Colon (tissue), 2 donors: ENCODE measurements around the gene ZSCAN2.
"Not testable (repeated sequence)": the region's sequence is repeated elsewhere in the genome, so short reads cannot be mapped to it uniquely, and the experiment has no call there.

Experiments used
- FAIRE-seq: peaks from 2 replicates; lab custom pipeline; 2012; peaks lifted over from hg19 to GRCh38; lab: Jason Lieb, UNC
- donor health status: control.
- donor health status: control.

ZSCAN2 gene

GRCh38 chr15:84641871-84642270 lies 41.1 kb downstream of the ZSCAN2 start:
- FAIRE-seq, result not testable (repeated sequence)

- not testable (repeated sequence) for FAIRE-seq
Observed at GRCh38 chr15:84642640-84643039, 41.8 kb downstream of the ZSCAN2 start.

GRCh38 chr15:84643838-84644237 lies 43.0 kb downstream of the ZSCAN2 start:
- no peak for FAIRE-seq

GRCh38 chr15:84645496-84645895 lies 44.7 kb downstream of the ZSCAN2 start:
- FAIRE-seq, result no peak

- no peak for FAIRE-seq
Observed at GRCh38 chr15:84645997-84646396, 45.2 kb downstream of the ZSCAN2 start.

- no peak for FAIRE-seq
Observed at GRCh38 chr15:84647726-84648125, 46.9 kb downstream of the ZSCAN2 start.

GRCh38 chr15:84648539-84648938 lies 47.7 kb downstream of the ZSCAN2 start:
- FAIRE-seq, result no peak

- FAIRE-seq, result no peak
Observed at GRCh38 chr15:84649706-84650105, 48.9 kb downstream of the ZSCAN2 start.

- FAIRE-seq, result no peak
Observed at GRCh38 chr15:84653584-84653909, 52.7 kb downstream of the ZSCAN2 start.

- FAIRE-seq, result no peak
Observed at GRCh38 chr15:84653910-84654688, 53.3 kb downstream of the ZSCAN2 start, which contains the start of gene WDR73. WDR73 (minus strand) TSS chr15:84654283; CDS start chr15:84654274, 9 bp downstream.

GRCh38 chr15:84654689-84655453 lies 54.1 kb downstream of the ZSCAN2 start:
- no peak for FAIRE-seq

GRCh38 chr15:84656972-84657371 lies 56.2 kb downstream of the ZSCAN2 start:
- FAIRE-seq, result no peak

GRCh38 chr15:84657748-84658079 lies 56.9 kb downstream of the ZSCAN2 start:
- no peak for FAIRE-seq

- FAIRE-seq, result no peak
Observed at GRCh38 chr15:84658080-84658787, 57.4 kb downstream of the ZSCAN2 start, which contains the start of gene NMB. NMB (minus strand) TSS chr15:84658199; CDS start chr15:84658152, 47 bp downstream.

GRCh38 chr15:84658788-84659411 lies 58.1 kb downstream of the ZSCAN2 start:
- FAIRE-seq, result no peak

GRCh38 chr15:84659904-84660781 lies 59.3 kb downstream of the ZSCAN2 start:
- no peak for FAIRE-seq

- no peak for FAIRE-seq
Observed at GRCh38 chr15:84661001-84661400, 60.2 kb downstream of the ZSCAN2 start.

GRCh38 chr15:84666373-84666772 lies 65.6 kb downstream of the ZSCAN2 start:
- no peak for FAIRE-seq

- FAIRE-seq, result no peak
Observed at GRCh38 chr15:84668221-84668982, 67.6 kb downstream of the ZSCAN2 start.

- FAIRE-seq, result no peak
Observed at GRCh38 chr15:84669726-84670125, 68.9 kb downstream of the ZSCAN2 start.

GRCh38 chr15:84671211-84671610 lies 70.4 kb downstream of the ZSCAN2 start:
- FAIRE-seq, result no peak
